Activated CD8-positive, alpha-beta T cell treated with anti-CD3 and anti-CD28 coated beads, Interleukin-2, amount 10 ng/mL, durations not matched to agents 7 days and 5 days (primary cell): ENCODE data around the gene VAV3. TPM values are rescaled to one million over a fixed set of nuclear protein-coding genes. Genes with fewer than 3 reads are reported as not detected.

Experiments
- ATAC-seq: fragments of 150-1000 bp; cut with Tn5 transposase; one replicate; pipeline ENCODE4 v1.10.0; 2021; ENCODE audit warnings: moderate library complexity
- CTCF ChIA-PET: fragments of 350-600 bp; sonication (Branson Sonifier 250); formaldehyde crosslinking; loops from one replicate; lab custom pipeline; 2021; ENCODE audit warnings: antibody characterized with exemption; lab: Charles Lee
- POLR2A ChIA-PET: fragments of 350-600 bp; sonication (Branson Sonifier 250); formaldehyde crosslinking; loops from one replicate; lab custom pipeline; 2021; ENCODE audit warnings: antibody characterized with exemption; lab: Charles Lee
- DNase-seq: peaks from one replicate; pipeline ENCODE4 v3.0.0-alpha.2; 2020
- H3K27ac Mint-ChIP-seq: one replicate; pipeline ENCODE4 v1.8.0; 2021; ENCODE audit warnings: mild to moderate bottlenecking, mixed read lengths
- H3K27me3 Mint-ChIP-seq: one replicate; pipeline ENCODE4 v1.8.0; 2021; ENCODE audit warnings: low read depth, mixed read lengths
- H3K36me3 Mint-ChIP-seq: one replicate; pipeline ENCODE4 v1.8.0; 2021; ENCODE audit warnings: low read depth, mixed read lengths
- H3K4me1 Mint-ChIP-seq: one replicate; pipeline ENCODE4 v1.8.0; 2021; ENCODE audit warnings: low read depth, mixed read lengths
- H3K4me3 Mint-ChIP-seq: one replicate; pipeline ENCODE4 v1.8.0; 2021; ENCODE audit warnings: mild to moderate bottlenecking, mixed read lengths
- H3K9me3 Mint-ChIP-seq: one replicate; pipeline ENCODE4 v1.8.0; 2022; ENCODE audit warnings: mixed read lengths; ENCODE audit not compliant: insufficient read depth
- total RNA-seq, 2 experiments: library from RNA; stranded (reverse); gene quantifications; one replicate each; pipeline ENCODE4 v1.2.3, GENCODE V29; 2021

The VAV3 gene
- total RNA-seq, 2 experiments from 2014 or later: 5.2 to 6.9 TPM

DNA sequence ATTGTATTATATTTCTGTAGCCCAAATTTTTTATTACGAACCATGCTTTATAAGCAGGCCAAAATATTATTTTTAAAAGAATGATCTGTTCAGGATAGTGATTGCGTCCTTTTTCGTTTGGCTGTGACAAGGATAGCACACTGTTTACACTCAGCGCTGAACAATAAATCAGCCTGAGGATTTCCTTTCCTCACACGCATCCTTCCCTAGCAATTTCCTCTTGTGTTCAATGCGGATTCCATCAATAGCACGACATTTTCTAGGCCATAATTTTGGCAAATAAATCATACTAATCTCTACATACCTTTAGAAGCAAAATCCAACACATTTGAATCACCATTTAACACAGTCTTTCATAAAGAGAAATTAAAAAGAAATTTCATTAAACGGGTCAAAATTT is 1.6 kb upstream of the VAV3 start:
- Mint-ChIP-seq H3K27ac (no peak overlapping the region), H3K4me1 (peaks cover 25% of the 10 kb centered on the region), H3K9me3 (no peaks in the 10 kb centered on the region), H3K36me3 (no peaks in the 10 kb centered on the region), H3K27me3 (peaks cover 3% of the 10 kb centered on the region), H3K4me3 (peak overlapping the region; percentile 15)
- ATAC-seq: no peak
- ChIA-PET CTCF (interaction anchor here (1.0 to 5.0 kb wide), 3 partner anchors 16 to 184 kb away, joined by 3 to 55 read pairs (median 3); no protein-coding TSS in a partner anchor), POLR2A (no interaction called here)
- no peak for DNase-seq

DNA sequence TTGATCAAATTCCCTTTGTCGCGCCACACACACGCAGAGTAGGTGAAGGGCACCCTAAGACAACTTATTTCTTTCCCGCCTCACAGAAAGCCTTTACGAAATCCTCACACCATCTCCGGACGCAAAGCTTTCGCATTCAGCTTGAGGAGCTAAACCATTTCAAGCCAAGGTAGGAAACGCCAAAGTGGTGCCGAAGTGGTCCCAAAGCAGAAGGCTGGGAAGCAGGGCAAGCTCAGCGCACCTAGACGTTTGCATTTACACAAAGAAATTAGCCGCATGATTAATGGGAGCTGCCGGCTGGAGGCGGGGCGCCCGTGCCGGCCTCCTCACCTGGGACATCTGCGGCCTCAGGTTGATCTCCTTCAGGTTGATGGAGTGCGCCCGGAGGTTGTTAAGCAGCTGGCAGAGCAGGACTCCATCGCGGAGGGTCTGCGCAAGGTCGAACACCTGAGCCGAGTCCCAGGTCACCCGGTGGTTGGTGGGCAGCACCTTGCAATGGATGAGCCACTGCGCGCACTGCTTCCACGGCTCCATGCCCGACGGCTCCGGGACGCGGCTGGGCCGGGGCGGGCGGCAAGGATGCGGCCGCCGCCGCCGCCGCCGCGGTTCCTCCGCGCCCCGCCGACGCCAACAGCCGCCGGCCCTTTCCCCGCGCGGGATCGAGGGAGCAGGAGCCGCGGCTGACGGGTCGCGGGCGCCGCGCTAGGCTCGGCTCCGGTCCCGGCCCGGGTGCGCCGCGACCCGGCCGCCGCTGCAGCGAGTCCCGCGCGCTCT is 457 bp downstream of the VAV3 start:
- Mint-ChIP-seq H3K36me3 (peaks cover 3% of the 10 kb centered on the region), H3K27ac (peak overlapping the region; percentile 91), H3K4me1 (peaks cover 25% of the 10 kb centered on the region), H3K9me3 (no peaks in the 10 kb centered on the region), H3K4me3 (peak overlapping the region; percentile 86), H3K27me3 (peaks cover 3% of the 10 kb centered on the region)
- ATAC-seq: peak; percentile 14
- DNase-seq: peak; percentile 40
- POLR2A ChIA-PET: interaction anchor here (0.6 to 3.1 kb wide), 16 partner anchors 11 to 595 kb away, joined by 3 to 11 read pairs (median 4); partner anchors contain the start of gene EEIG2
- CTCF ChIA-PET: interaction anchor here (0.6 to 5.0 kb wide), 29 partner anchors 8 to 597 kb away, joined by 3 to 55 read pairs (median 4); partner anchors contain the start of gene EEIG2

DNA sequence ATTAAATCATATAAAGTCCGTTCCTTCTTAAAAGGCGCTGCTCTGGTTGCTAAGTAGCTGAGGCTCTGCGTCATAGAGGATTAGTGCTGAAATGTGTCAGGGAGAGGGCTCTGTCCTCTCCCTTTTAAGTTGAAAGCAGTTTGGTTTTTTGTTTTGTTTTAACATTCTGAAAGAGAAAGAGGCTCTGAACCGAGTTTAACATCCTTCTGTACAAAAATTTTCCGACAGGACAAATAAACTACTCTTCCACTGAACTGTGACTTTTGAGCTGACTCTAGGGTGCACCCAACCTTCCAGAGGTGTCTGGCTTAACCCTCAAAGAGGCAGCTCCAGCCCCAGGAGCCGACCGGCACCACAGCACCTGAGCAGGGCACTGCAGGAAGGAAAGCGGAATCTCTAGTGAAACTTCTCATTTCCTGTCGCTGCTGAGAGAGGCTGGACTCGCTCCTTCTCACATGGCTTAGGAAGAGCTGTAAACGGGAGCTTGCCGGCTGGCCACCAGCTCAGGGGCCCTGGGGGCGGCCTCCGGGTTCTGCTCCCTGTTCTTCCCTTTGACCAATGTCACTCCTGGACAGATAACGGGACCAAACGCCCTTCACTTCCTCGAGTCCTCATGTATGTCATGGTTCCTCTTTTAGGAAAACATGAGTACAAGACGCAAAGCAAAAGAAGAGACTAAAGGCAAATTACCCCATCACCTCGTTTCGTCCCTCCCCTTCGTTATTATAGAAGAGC is 1.2 kb downstream of the VAV3 start:
- Mint-ChIP-seq H3K36me3 (peaks cover 3% of the 10 kb centered on the region), H3K27ac (peak overlapping the region; percentile 91), H3K9me3 (no peaks in the 10 kb centered on the region), H3K4me1 (peaks cover 25% of the 10 kb centered on the region), H3K4me3 (peak overlapping the region; percentile 86), H3K27me3 (peaks cover 3% of the 10 kb centered on the region)
- ATAC-seq (peak; percentile 61), DNase-seq (peak; percentile 58)
- ChIA-PET CTCF (interaction anchor here (0.6 to 5.0 kb wide), 25 partner anchors 9 to 598 kb away, joined by 3 to 55 read pairs (median 4); no protein-coding TSS in a partner anchor), POLR2A (interaction anchor here (0.6 to 3.1 kb wide), 17 partner anchors 11 to 682 kb away, joined by 3 to 11 read pairs (median 4); partner anchors contain the start of gene EEIG2)

DNA sequence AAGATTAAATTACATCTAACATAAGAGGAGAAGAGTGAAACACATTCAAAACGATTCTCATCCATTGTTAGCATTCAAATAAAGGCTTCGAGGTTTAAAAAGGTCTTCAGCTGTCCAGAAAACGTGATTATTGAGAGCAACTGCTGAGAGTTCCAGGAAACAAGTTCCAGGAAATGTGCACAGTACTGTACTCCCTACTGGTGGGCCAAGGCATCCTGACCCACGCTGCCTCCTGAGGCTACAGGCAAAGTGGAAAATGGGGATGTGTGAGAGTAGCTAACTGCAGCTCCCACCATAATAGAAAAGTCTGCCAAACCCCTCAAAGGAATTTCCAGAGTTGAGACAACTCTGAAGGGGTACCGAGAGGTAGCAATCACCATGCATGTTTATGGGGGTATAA is 2.0 kb downstream of the VAV3 start:
- CTCF ChIA-PET: interaction anchor here (1.4 to 5.0 kb wide), 11 partner anchors 8 to 598 kb away, joined by 3 to 55 read pairs (median 7); no protein-coding TSS in a partner anchor
- DNase-seq: no peak
- Mint-ChIP-seq H3K9me3 (no peaks in the 10 kb centered on the region), H3K4me3 (peak overlapping the region; percentile 86), H3K4me1 (peaks cover 25% of the 10 kb centered on the region), H3K27ac (peak overlapping the region; percentile 91), H3K27me3 (no peaks in the 10 kb centered on the region), H3K36me3 (peaks cover 3% of the 10 kb centered on the region)
- no peak for ATAC-seq
- POLR2A ChIA-PET: interaction anchor here (0.7 to 3.1 kb wide), 4 partner anchors 12 to 683 kb away, joined by 3 to 11 read pairs (median 6); no protein-coding TSS in a partner anchor

DNA sequence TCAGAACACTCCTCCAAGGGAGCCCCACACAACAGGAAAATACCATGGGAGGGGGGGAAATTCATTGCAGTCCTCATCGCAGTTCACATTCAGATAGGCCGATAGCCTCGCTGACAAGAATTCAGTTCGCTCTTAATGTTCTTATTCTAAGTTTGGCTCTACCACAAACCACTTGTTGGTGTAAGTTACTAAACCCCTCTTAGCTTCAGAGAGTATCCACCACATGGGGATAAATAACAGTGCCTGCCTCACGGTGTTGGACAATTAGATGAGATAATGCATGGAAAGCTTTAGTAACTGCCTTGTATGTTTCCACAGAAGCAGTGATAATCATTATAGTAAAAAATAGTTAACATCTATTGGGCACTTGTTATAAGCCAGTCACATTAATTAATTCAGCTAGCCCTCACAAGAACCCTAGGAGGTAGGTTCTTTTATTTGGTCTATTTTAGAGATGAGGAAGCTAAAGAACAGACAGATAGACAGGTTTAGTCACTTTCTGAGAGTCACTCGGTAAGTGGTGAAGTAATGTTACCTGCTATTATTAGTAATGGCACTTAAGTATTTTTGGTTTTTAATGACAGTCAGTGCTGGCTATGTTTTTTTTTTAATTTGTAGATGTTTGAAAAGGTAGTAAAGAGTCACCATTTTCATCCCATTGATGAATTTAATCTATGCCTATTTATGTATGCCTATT is 10.1 kb downstream of the VAV3 start:
- ATAC-seq (no peak), DNase-seq (no peak)
- CTCF ChIA-PET: interaction anchor here (1.0 to 2.2 kb wide), 3 partner anchors 9 to 173 kb away, joined by 3 to 5 read pairs (median 3); no protein-coding TSS in a partner anchor
- POLR2A ChIA-PET: no interaction called here
- peaks cover 23% of the 10 kb centered on the region for H3K4me1 Mint-ChIP-seq
- no peaks in the 10 kb centered on the region for H3K36me3 Mint-ChIP-seq
- no peak overlapping the region for H3K4me3 Mint-ChIP-seq
- no peaks in the 10 kb centered on the region for H3K27me3 Mint-ChIP-seq
- no peaks in the 10 kb centered on the region for H3K9me3 Mint-ChIP-seq
- H3K27ac Mint-ChIP-seq: no peak overlapping the region

DNA sequence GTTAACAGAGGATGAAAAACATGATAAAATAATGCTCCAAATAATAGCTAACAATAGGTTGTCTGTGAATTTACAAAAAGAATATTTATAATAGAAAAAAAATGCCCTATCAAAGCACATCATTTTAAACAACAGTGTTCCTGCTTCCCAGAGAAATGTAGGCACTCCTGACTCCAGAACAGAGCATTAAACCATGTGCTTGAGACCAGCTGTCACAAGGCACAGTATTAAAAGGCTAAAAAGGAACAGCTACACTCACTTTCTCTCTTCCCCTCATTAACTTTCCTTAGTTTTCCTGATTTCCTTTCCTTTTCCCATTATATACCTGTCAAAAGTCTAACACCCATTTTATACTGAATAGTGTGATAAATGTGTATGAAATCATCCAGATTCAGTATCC is 10.9 kb downstream of the VAV3 start:
- Mint-ChIP-seq H3K4me1 (peaks cover 29% of the 10 kb centered on the region), H3K9me3 (no peaks in the 10 kb centered on the region), H3K4me3 (no peak overlapping the region), H3K27me3 (no peaks in the 10 kb centered on the region), H3K36me3 (no peaks in the 10 kb centered on the region), H3K27ac (no peak overlapping the region)
- POLR2A ChIA-PET: no interaction called here
- CTCF ChIA-PET: interaction anchor here (1.0 to 2.2 kb wide), 2 partner anchors 10 to 172 kb away, joined by 3 to 5 read pairs; no protein-coding TSS in a partner anchor
- DNase-seq: no peak
- no peak for ATAC-seq

DNA sequence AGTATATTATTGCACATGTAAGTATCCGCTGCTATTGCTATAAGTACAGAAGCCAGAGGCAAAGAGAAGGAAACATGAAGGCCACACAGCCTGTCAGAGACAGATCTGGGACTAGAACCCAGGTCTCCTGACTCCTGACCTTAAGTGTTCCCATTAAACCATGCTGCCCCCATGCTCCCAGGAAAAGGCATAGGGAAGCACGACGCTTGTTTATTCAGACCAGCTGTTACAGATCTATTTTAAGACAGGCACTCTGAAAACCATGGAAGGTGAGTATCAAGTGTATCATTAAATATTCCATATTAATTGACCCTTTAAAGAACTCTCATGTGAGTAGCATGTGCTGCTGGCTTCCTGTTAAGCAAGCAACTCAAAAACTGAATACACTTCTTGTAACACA is 11.4 kb downstream of the VAV3 start:
- no peak for DNase-seq
- H3K4me1 Mint-ChIP-seq: peaks cover 29% of the 10 kb centered on the region
- no peak overlapping the region for H3K27ac Mint-ChIP-seq
- ChIA-PET POLR2A (no interaction called here), CTCF (interaction anchor here (1.0 kb wide), 1 partner anchor 171 kb away, joined by 3 read pairs; no protein-coding TSS in a partner anchor)
- H3K36me3 Mint-ChIP-seq: no peaks in the 10 kb centered on the region
- no peaks in the 10 kb centered on the region for H3K27me3 Mint-ChIP-seq
- no peak for ATAC-seq
- no peak overlapping the region for H3K4me3 Mint-ChIP-seq
- no peaks in the 10 kb centered on the region for H3K9me3 Mint-ChIP-seq

DNA sequence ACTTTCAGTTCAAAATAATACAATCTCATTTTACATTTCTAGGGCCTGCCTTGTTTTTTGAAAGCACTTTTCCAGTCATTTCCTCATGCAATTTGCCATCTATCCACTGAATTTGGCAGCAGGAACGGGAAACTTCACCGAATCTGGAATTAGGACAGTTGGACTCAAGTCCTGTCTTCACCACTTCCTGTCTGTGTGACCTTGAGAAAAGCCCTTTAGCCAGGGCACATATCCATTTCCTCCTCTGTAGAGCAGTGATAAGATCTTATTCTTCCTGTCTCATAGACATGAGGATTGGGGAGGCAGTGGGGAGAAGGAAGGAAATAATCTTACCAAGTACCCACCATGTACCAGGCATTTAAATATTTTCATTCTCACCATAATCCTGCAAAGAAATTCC is 12.0 kb downstream of the VAV3 start:
- no peak overlapping the region for H3K27ac Mint-ChIP-seq

DNA sequence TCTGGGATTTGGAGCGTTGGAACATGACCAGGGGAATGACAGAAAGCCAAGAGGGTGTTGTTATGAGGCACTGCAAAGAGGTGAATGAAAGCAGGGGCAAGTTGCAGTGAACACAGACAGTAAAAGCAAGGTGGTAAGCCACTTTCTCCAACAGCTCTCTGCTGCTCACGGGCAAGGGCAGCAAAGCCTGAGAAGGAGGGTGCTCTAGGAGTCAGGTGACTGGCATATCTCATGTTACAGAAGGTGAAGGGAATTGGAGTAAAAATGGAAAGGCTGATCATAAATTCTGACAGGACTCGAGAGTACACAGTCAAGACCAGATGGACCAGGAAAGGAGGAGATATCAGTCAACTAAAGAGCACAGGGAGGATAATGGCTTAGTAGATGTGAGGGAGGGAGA is 14.5 kb downstream of the VAV3 start:
- POLR2A ChIA-PET: interaction anchor here (1.6 kb wide), 1 partner anchor 13 kb away, joined by 7 read pairs; no protein-coding TSS in a partner anchor

More for the DNA sequence above, 12.0 kb downstream of the VAV3 start:
- no peak for ATAC-seq
- no peak for DNase-seq
- CTCF ChIA-PET: no interaction called here
- H3K4me1 Mint-ChIP-seq: peaks cover 29% of the 10 kb centered on the region
- POLR2A ChIA-PET: no interaction called here
- H3K27me3 Mint-ChIP-seq: no peaks in the 10 kb centered on the region
- H3K4me3 Mint-ChIP-seq: no peak overlapping the region
- no peaks in the 10 kb centered on the region for H3K9me3 Mint-ChIP-seq
- no peaks in the 10 kb centered on the region for H3K36me3 Mint-ChIP-seq

DNA sequence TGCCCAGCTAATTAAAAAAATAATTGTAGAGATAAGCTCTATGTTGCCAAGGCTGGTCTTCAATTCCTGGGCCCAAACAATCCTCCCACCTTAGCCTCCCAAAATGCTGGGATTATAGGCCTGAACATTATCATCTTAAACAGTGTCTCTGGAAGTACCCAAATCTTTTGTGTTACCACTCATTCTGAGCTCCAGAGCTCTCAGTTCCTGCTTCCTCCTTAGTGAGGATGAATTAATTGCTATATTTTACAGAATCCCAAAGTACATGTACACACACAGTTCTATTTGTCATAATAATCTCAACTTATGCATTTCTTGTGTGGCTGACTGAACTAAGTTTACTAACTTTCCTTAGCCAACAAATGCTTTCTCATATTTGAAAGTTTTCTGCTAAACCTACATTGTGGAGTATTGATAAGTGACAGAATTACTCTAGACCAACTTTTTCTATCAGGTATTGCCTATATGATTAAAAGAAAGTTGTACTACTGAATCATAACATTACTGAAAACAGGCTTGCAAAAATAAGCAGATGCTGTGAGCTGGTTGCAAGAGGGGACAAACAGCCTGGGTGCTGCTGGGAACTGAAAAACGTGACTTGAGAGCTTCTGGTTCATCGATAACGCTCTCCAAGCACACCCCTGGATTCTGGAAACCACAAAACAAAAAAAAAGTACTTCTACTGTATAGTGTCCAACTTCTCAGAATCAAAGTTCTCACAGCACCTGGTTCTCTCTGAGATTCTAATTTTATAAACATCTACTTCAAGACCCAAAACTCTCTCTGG is 15.3 kb downstream of the VAV3 start:
- ATAC-seq (no peak), DNase-seq (no peak)
- no peaks in the 10 kb centered on the region for H3K27me3 Mint-ChIP-seq
- peaks cover 29% of the 10 kb centered on the region for H3K4me1 Mint-ChIP-seq
- no peak overlapping the region for H3K4me3 Mint-ChIP-seq
- ChIA-PET POLR2A (interaction anchor here (0.5 to 1.6 kb wide), 3 partner anchors 14 to 21 kb away, joined by 3 to 7 read pairs (median 3); no protein-coding TSS in a partner anchor), CTCF (interaction anchor here (0.9 to 1.9 kb wide), 5 partner anchors 8 to 176 kb away, joined by 3 to 9 read pairs (median 4); no protein-coding TSS in a partner anchor)
- H3K9me3 Mint-ChIP-seq: no peaks in the 10 kb centered on the region
- no peaks in the 10 kb centered on the region for H3K36me3 Mint-ChIP-seq
- H3K27ac Mint-ChIP-seq: no peak overlapping the region

More for the DNA sequence above, 14.5 kb downstream of the VAV3 start:
- Mint-ChIP-seq H3K4me1 (peaks cover 29% of the 10 kb centered on the region), H3K27ac (peak overlapping the region; percentile 63), H3K4me3 (no peak overlapping the region), H3K27me3 (no peaks in the 10 kb centered on the region), H3K36me3 (no peaks in the 10 kb centered on the region), H3K9me3 (no peaks in the 10 kb centered on the region)
- CTCF ChIA-PET: interaction anchor here (1.0 to 1.9 kb wide), 4 partner anchors 9 to 175 kb away, joined by 3 to 9 read pairs (median 4); no protein-coding TSS in a partner anchor
- DNase-seq (no peak), ATAC-seq (no peak)
